HepG2 (cell line): ENCODE results near the gene GPR62. TPM values are rescaled to one million over a fixed set of nuclear protein-coding genes. Genes with fewer than 3 reads are reported as not detected.

ENCODE experiments used
- AGO2 ChIP-seq: fragments of 200-400 bp; formaldehyde crosslinking; optimal IDR thresholded peaks from 2 replicates; pipeline ENCODE3; 2017; ENCODE audit warnings: mild to moderate bottlenecking, low read depth, low read length, moderate library complexity
- BHLHE40 ChIP-seq: IDR thresholded peaks from 2 replicates; pipeline ENCODE4 v1.6.1; 2011; ENCODE audit warnings: low read length, improper control_type of control experiment
- BORCS8-MEF2B ChIP-seq: sonication (generic); formaldehyde crosslinking; IDR thresholded peaks from 2 replicates; pipeline ENCODE4 v1.8.0; 2022; ENCODE audit warnings: mild to moderate bottlenecking, missing genetic modification reagents
- CC2D1A ChIP-seq: sonication (generic); formaldehyde crosslinking; IDR thresholded peaks from 2 replicates; pipeline ENCODE4 v1.8.1; 2023; ENCODE audit warnings: mild to moderate bottlenecking, missing genetic modification reagents
- CENPX ChIP-seq: sonication (generic); formaldehyde crosslinking; IDR thresholded peaks from 2 replicates; pipeline ENCODE4 v1.9.0; 2021; ENCODE audit warnings: mild to moderate bottlenecking, missing genetic modification reagents, moderate library complexity
- ELF3 ChIP-seq: IDR thresholded peaks from 2 replicates; pipeline ENCODE4 v1.6.1; 2016; ENCODE audit warnings: missing genetic modification reagents, missing compliant biosample characterization
- IKZF1 ChIP-seq: fragments of 450-650 bp; IDR thresholded peaks from 2 replicates; pipeline ENCODE4 v1.7.1; 2016
- KLF15 ChIP-seq: sonication (generic); formaldehyde crosslinking; IDR thresholded peaks from 2 replicates; pipeline ENCODE4 v1.8.1; 2023; ENCODE audit warnings: borderline replicate concordance, mild to moderate bottlenecking, inconsistent platforms, missing genetic modification reagents, mixed read lengths
- MED1 ChIP-seq: sonication (generic); formaldehyde crosslinking; IDR thresholded peaks from 2 replicates; pipeline ENCODE4 v1.4.0; 2020; ENCODE audit warnings: missing genetic modification reagents
- MIXL1 ChIP-seq: IDR thresholded peaks from 2 replicates; pipeline ENCODE4 v1.6.1; 2016
- MTF2 ChIP-seq: sonication (generic); formaldehyde crosslinking; IDR thresholded peaks from 2 replicates; pipeline ENCODE4 v1.5.0; 2020; ENCODE audit warnings: missing genetic modification reagents, borderline replicate concordance
- NFRKB ChIP-seq: fragments of 450-650 bp; IDR thresholded peaks from 2 replicates; pipeline ENCODE4 v1.6.1; 2017
- NR2F6 ChIP-seq, 2 experiments: IDR thresholded peaks; 2 replicates each; pipeline ENCODE4 v1.6.1; 2016; ENCODE audit warnings: antibody characterized with exemption in 1 of 2, mild to moderate bottlenecking in 1 of 2
- NR3C1 ChIP-seq: sonication (generic); formaldehyde crosslinking; IDR thresholded peaks from 2 replicates; pipeline ENCODE4 v1.4.0; 2020; ENCODE audit warnings: missing genetic modification reagents
- PHF21A ChIP-seq: sonication (generic); formaldehyde crosslinking; IDR thresholded peaks from 2 replicates; pipeline ENCODE4 v1.5.0; 2020; ENCODE audit warnings: mild to moderate bottlenecking, missing genetic modification reagents
- POLR2AphosphoS2 ChIP-seq: IDR thresholded peaks from 2 replicates; pipeline ENCODE4 v1.6.1; 2011; ENCODE audit warnings: low read depth, low read length, improper control_type of control experiment
- POLR2G ChIP-seq: fragments of 200-400 bp; formaldehyde crosslinking; IDR thresholded peaks from 2 replicates; pipeline ENCODE4 v1.6.1; 2018; ENCODE audit warnings: mild to moderate bottlenecking, low read depth, low read length, moderate library complexity
- RFX1 ChIP-seq: fragments of 450-650 bp; IDR thresholded peaks from 2 replicates; pipeline ENCODE4 v1.6.1; 2017
- RFX5 ChIP-seq: IDR thresholded peaks from 2 replicates; pipeline ENCODE4 v1.6.1; 2011; ENCODE audit warnings: low read depth, low read length, improper control_type of control experiment
- SIX1 ChIP-seq: sonication (generic); formaldehyde crosslinking; IDR thresholded peaks from 2 replicates; pipeline ENCODE4 v1.4.0; 2020; ENCODE audit warnings: missing genetic modification reagents, borderline replicate concordance
- TOPORS ChIP-seq: sonication (generic); formaldehyde crosslinking; IDR thresholded peaks from 2 replicates; pipeline ENCODE4 v1.8.0; 2023; ENCODE audit warnings: mild to moderate bottlenecking, missing genetic modification reagents
- YEATS2 ChIP-seq: sonication (generic); formaldehyde crosslinking; IDR thresholded peaks from 2 replicates; pipeline ENCODE4 v1.4.0; 2020; ENCODE audit warnings: missing genetic modification reagents, borderline replicate concordance
- ZBTB42 ChIP-seq: sonication (generic); formaldehyde crosslinking; IDR thresholded peaks from 2 replicates; pipeline ENCODE4 v1.5.0; 2020; ENCODE audit warnings: mild to moderate bottlenecking, missing genetic modification reagents
- ZC3H13 ChIP-seq: sonication (generic); formaldehyde crosslinking; IDR thresholded peaks from 2 replicates; pipeline ENCODE4 v1.8.1; 2023; ENCODE audit warnings: mild to moderate bottlenecking, missing genetic modification reagents, moderate library complexity
- ZMYM4 ChIP-seq: sonication (generic); formaldehyde crosslinking; IDR thresholded peaks from 2 replicates; pipeline ENCODE4 v1.8.1; 2023; ENCODE audit warnings: mild to moderate bottlenecking, missing genetic modification reagents
- ZNF101 ChIP-seq: sonication (generic); formaldehyde crosslinking; IDR thresholded peaks from 2 replicates; pipeline ENCODE4 v1.4.0; 2020; ENCODE audit warnings: mild to moderate bottlenecking, low read depth, missing genetic modification reagents, borderline replicate concordance
- ZNF292 ChIP-seq: sonication (generic); formaldehyde crosslinking; IDR thresholded peaks from 2 replicates; pipeline ENCODE4 v1.8.1; 2022; ENCODE audit warnings: mild to moderate bottlenecking, low read depth, missing genetic modification reagents, borderline replicate concordance
- ZNF556 ChIP-seq: sonication (generic); formaldehyde crosslinking; IDR thresholded peaks from 2 replicates; pipeline ENCODE4 v1.4.0; 2020; ENCODE audit warnings: mild to moderate bottlenecking, missing genetic modification reagents, borderline replicate concordance
- ZNF644 ChIP-seq: IDR thresholded peaks from 2 replicates; pipeline ENCODE4 v1.6.1; 2016; ENCODE audit warnings: low read depth
- ZNF709 ChIP-seq: sonication (generic); formaldehyde crosslinking; IDR thresholded peaks from 2 replicates; pipeline ENCODE4 v1.5.0; 2020; ENCODE audit warnings: mild to moderate bottlenecking, missing genetic modification reagents
- ZNF777 ChIP-seq: sonication (generic); formaldehyde crosslinking; IDR thresholded peaks from 2 replicates; pipeline ENCODE4 v1.4.0; 2020; ENCODE audit warnings: missing genetic modification reagents
- polyA plus RNA-seq, 8 experiments: library from polyadenylated mRNA; depleted of rRNA in 3 of 8; stranded (reverse) in 7 of 8; unstranded in 1 of 8; fragments of >200 nt; fragmentation: Illumina TruSeq in 4 of 8; extraction: Trizol in 4 of 8; gene quantifications; 2 replicates each; pipeline versions ENCODE4 v1.2.1 to v1.2.3, GENCODE V29; 2011 to 2016; ENCODE audit warnings: low read depth in 4 of 8, missing spikeins in 1 of 8, mixed read lengths in 1 of 8; ENCODE audit not compliant: insufficient read depth in 1 of 8
- total RNA-seq, 5 experiments: library from RNA; depleted of rRNA; stranded (reverse); fragments of >200 nt; fragmentation: Illumina TruSeq; extraction: Trizol; gene quantifications; 2 replicates each; pipeline ENCODE4 v1.2.3, GENCODE V29; 2016; ENCODE audit warnings: low read depth in 1 of 5
- TF ChIP-seq, protein P1 (sequence below): sonication (generic); formaldehyde crosslinking; IDR thresholded peaks from 2 replicates; pipeline ENCODE4 v1.4.0; 2020; ENCODE audit warnings: mild to moderate bottlenecking, missing genetic modification reagents, borderline replicate concordance
- TF ChIP-seq, protein P2 (sequence below): sonication (generic); formaldehyde crosslinking; IDR thresholded peaks from 2 replicates; pipeline ENCODE4 v1.4.0; 2020; ENCODE audit warnings: missing genetic modification reagents

GPR62 gene
- total and polyA plus RNA-seq, 2 of the 13 experiments (the other 11 are each of a cell fraction or from before 2014, with no cell fraction given), result not detected

DNA sequence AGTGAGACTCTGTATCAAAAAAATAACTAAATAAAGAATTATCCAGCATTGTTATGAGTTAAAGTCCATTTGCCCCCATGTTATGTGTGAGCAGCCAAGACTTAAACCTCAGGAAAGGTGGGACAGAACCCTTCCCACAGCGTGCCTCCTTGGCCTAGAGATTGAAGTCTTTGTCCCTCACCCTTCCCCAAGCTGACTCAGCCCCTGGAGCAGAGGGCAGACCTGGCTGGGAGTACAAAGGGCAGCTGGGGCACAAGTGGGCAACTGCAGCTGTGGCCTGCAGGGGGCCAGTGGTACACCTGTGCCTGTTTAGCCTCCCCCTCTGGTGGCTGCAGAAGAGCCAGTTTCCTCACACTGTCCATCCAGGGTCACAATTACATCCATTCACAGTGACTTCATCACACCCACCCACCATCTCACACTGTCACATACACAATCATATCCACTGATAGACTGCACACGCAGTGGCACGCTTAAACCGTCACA, 27.2 kb downstream of the GPR62 start (continued):
- TF ChIP-seq ZNF556 (CRISPR knock-in tag) (0 out of 2 replicates have a peak, but pooled peaks have one; percentile 83), ZMYM4 (CRISPR knock-in tag) (no peak; the same call in 1 of the 2 replicates), CENPX (no peak), NFRKB (no peak), MIXL1 (CRISPR knock-in tag) (peak; percentile 58; the same call in 1 of the 2 replicates), KLF15 (CRISPR knock-in tag) (no peak), POLR2G (0 out of 2 replicates have a peak, but pooled peaks have one; percentile 20), ZBTB42 (CRISPR knock-in tag) (0 out of 2 replicates have a peak, but pooled peaks have one; percentile 8), YEATS2 (CRISPR knock-in tag) (peak; percentile 77; the same call in 1 of the 2 replicates), POLR2AphosphoS2 (no peak), MED1 (peak; percentile 84), ZNF709 (CRISPR knock-in tag) (no peak), SIX1 (no peak), IKZF1 (no peak), ELF3 (CRISPR knock-in tag) (peak; percentile 52; the same call in 1 of the 2 replicates), ZNF292 (CRISPR knock-in tag) (0 out of 2 replicates have a peak, but pooled peaks have one; percentile 39), PHF21A (CRISPR knock-in tag) (peak; percentile 76; the same call in 1 of the 2 replicates), TOPORS (CRISPR knock-in tag) (no peak), NR2F6 (IDR thresholded peaks at IDR 0.05) (peak; percentile 61), NR2F6 (CRISPR knock-in tag; IDR thresholded peaks at IDR 0.05) (peak; percentile 86), ZNF777 (CRISPR knock-in tag) (no peak), RFX5 (no peak), CC2D1A (CRISPR knock-in tag) (no peak), RFX1 (no peak), ZNF644 (CRISPR knock-in tag) (no peak), ZNF101 (CRISPR knock-in tag) (no peak), NR3C1 (CRISPR knock-in tag) (no peak), ZC3H13 (no peak), MTF2 (no peak), BHLHE40 (peak; percentile 55; the same call in 1 of the 2 replicates), AGO2 (no peak), BORCS8-MEF2B (CRISPR knock-in tag) (no peak)
- TF ChIP-seq, protein P1, sequence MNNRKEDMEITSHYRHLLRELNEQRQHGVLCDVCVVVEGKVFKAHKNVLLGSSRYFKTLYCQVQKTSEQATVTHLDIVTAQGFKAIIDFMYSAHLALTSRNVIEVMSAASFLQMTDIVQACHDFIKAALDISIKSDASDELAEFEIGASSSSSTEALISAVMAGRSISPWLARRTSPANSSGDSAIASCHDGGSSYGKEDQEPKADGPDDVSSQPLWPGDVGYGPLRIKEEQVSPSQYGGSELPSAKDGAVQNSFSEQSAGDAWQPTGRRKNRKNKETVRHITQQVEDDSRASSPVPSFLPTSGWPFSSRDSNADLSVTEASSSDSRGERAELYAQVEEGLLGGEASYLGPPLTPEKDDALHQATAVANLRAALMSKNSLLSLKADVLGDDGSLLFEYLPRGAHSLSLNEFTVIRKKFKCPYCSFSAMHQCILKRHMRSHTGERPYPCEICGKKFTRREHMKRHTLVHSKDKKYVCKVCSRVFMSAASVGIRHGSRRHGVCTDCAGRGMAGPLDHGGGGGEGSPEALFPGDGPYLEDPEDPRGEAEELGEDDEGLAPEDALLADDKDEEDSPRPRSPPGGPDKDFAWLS (CRISPR knock-in tag), result peak; percentile 72; the same call in 1 of the 2 replicates
- TF ChIP-seq, protein P2, sequence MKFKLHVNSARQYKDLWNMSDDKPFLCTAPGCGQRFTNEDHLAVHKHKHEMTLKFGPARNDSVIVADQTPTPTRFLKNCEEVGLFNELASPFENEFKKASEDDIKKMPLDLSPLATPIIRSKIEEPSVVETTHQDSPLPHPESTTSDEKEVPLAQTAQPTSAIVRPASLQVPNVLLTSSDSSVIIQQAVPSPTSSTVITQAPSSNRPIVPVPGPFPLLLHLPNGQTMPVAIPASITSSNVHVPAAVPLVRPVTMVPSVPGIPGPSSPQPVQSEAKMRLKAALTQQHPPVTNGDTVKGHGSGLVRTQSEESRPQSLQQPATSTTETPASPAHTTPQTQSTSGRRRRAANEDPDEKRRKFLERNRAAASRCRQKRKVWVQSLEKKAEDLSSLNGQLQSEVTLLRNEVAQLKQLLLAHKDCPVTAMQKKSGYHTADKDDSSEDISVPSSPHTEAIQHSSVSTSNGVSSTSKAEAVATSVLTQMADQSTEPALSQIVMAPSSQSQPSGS, result peak; percentile 48; the same call in 1 of the 2 replicates
